Stomach (tissue), 9 donors: ENCODE results near the gene C1orf35. TPM values are rescaled to one million over a fixed set of nuclear protein-coding genes. Genes with fewer than 3 reads are reported as not detected.

Source experiments
- DNase-seq, 2 donors: peaks; one replicate each; pipeline versions ENCODE4 v3.0.0 to v3.0.0-alpha.2; 2013 to 2019
- H3K27ac ChIP-seq, 5 donors: fragments of 200-600 bp in 4 of 5; sonication (generic) in 4 of 5; one replicate each; pipeline ENCODE4 v1.5.1; 2013 to 2019; ENCODE audit warnings: mild to moderate bottlenecking in 1 of 5, moderate library complexity in 1 of 5
- H3K27me3 ChIP-seq, 3 donors: fragments of 200-600 bp; sonication (generic); one replicate each; pipeline ENCODE4 v1.5.1; 2017 to 2019; ENCODE audit warnings: mixed run types in 1 of 3
- H3K36me3 ChIP-seq, 4 donors: fragments of 200-600 bp; sonication (generic); 1 replicate in 3 of 4; 2 replicates in 1 of 4; pipeline ENCODE4 v1.5.1; 2016 to 2019
- H3K4me1 ChIP-seq, 4 donors: fragments of 200-600 bp; sonication (generic); one replicate each; pipeline ENCODE4 v1.5.1; 2016 to 2019
- H3K4me3 ChIP-seq, 4 donors: fragments of 200-600 bp; sonication (generic) in 3 of 4; one replicate each; pipeline ENCODE4 v1.5.1; 2016 to 2019; ENCODE audit warnings: mild to moderate bottlenecking in 1 of 4
- H3K9me3 ChIP-seq, 4 donors: fragments of 200-600 bp; sonication (generic); one replicate each; pipeline ENCODE4 v1.5.1; 2016 to 2019
- CTCF ChIP-seq, 7 experiments: fragments of 450-650 bp in 4 of 7; fragments of 200-600 bp in 3 of 7; sonication (generic) in 3 of 7; IDR thresholded peaks; one replicate each; pipeline ENCODE4 v1.5.1; 2016 to 2019; ENCODE audit warnings: antibody characterized with exemption in 7 of 7, control low read depth in 2 of 7, mild to moderate bottlenecking in 1 of 7
- EP300 ChIP-seq: sonication (generic); formaldehyde crosslinking; IDR thresholded peaks from one replicate; pipeline ENCODE4 v1.6.1; 2017; ENCODE audit warnings: antibody characterized with exemption
- POLR2A ChIP-seq, 4 donors: fragments of 450-650 bp; IDR thresholded peaks; one replicate each; pipeline ENCODE4 v1.6.1; 2016; ENCODE audit warnings: antibody characterized with exemption in 4 of 4, control low read depth in 2 of 4, mild to moderate bottlenecking in 1 of 4, moderate library complexity in 1 of 4
- POLR2AphosphoS5 ChIP-seq, 3 donors: sonication (generic); formaldehyde crosslinking; IDR thresholded peaks; one replicate each; pipeline ENCODE4 v1.6.1; 2016; ENCODE audit warnings: antibody characterized with exemption in 3 of 3
- WGBS, 5 donors: extraction: QIAGEN DNeasy Blood & Tissue Kit in 3 of 5; methylation state at CpG; one replicate each; pipeline versions ENCODE4 v1.1.5 to v1.1.7; 2013 to 2018; 5-methylcytosine and 5-hydroxymethylcytosine counted together
- intact Hi-C: fragments of 100-400 bp; cut with DNase I; formaldehyde crosslinking; loops from one replicate; pipeline ENCODE4 v1.15.1; 2023; ENCODE audit warnings: low total_unique reads
- polyA plus RNA-seq, 3 donors: library from polyadenylated mRNA; stranded (reverse); fragments of 200-250 nt; gene quantifications; one replicate each; pipeline ENCODE4 v1.2.3, GENCODE V29; 2013
- total RNA-seq, 5 donors: library from RNA; depleted of rRNA; stranded (reverse); fragments of >200 nt; gene quantifications; one replicate each; pipeline versions ENCODE4 v1.1.0 to v1.2.3, GENCODE V29; 2014 to 2016
- donor health status: healthy with polysubstance abuse.
- donor health status: Bipolar disorder and iron deficiency.
- donor health status: healthy.

Gene C1orf35
- total and polyA plus RNA-seq, 8 donors: 0.58 to 94.7 (median 11.8) TPM

GRCh38 chr1:228099331-228099732 lies 3.8 kb downstream of the C1orf35 start:
- peaks cover 0 to 8% (median 6%) of the 10 kb centered on the region in 4 donors for H3K9me3 ChIP-seq
- no peaks in the 10 kb centered on the region for H3K27me3 ChIP-seq
- 48 to 64% (median 54%) methylated on average over 3 to 4 of the region's 4 CpGs for WGBS, 5 donors
- no peak overlapping the region for H3K27ac ChIP-seq
- intact Hi-C loops: loop anchor here (10.0 kb wide), 1 partner anchor 45 kb away; the partner anchor contains the start of genes GJC2 and GUK1
- DNase-seq: no peak
- peaks cover 49 to 63% (median 58%) of the 10 kb centered on the region in 4 donors for H3K36me3 ChIP-seq
- H3K4me1 ChIP-seq: peaks cover 20 to 68% (median 62%) of the 10 kb centered on the region in 4 donors
- no peak overlapping the region for H3K4me3 ChIP-seq
- TF ChIP-seq EP300 (no peak), CTCF (IDR thresholded peaks at IDR 0.05) (no peak), POLR2A (IDR thresholded peaks at IDR 0.05) (no peak), POLR2AphosphoS5 (IDR thresholded peaks at IDR 0.05) (no peak)

- Histone ChIP-seq H3K9me3 (peaks cover 0 to 13% (median 8%) of the 10 kb centered on the region in 4 donors), H3K27me3 (no peaks in the 10 kb centered on the region), H3K36me3 (peaks cover 49 to 64% (median 58%) of the 10 kb centered on the region in 4 donors), H3K4me3 (no peak overlapping the region), H3K27ac (no peak overlapping the region), H3K4me1 (peaks cover 15 to 60% (median 54%) of the 10 kb centered on the region in 4 donors)
- DNase-seq: no peak
- TF ChIP-seq CTCF (IDR thresholded peaks at IDR 0.05): no peak
- no peak for TF ChIP-seq POLR2A (IDR thresholded peaks at IDR 0.05)
- TF ChIP-seq POLR2AphosphoS5 (IDR thresholded peaks at IDR 0.05): no peak
- TF ChIP-seq EP300: no peak
- 87 to 89% (median 88%) methylated on average over 22 to 28 of the region's 28 CpGs for WGBS, 5 donors
- intact Hi-C loops: loop anchor here (10.0 kb wide), 1 partner anchor 46 kb away; the partner anchor contains the start of genes GJC2 and GUK1
Observed at GRCh38 chr1:228098323-228098931, 4.7 kb downstream of the C1orf35 start.

GRCh38 chr1:228097333-228098081 lies 5.6 kb downstream of the C1orf35 start:
- Histone ChIP-seq H3K27me3 (no peaks in the 10 kb centered on the region), H3K4me3 (no peak overlapping the region), H3K36me3 (peaks cover 49 to 71% (median 59%) of the 10 kb centered on the region in 4 donors), H3K27ac (no peak overlapping the region), H3K9me3 (peaks cover 0 to 13% (median 8%) of the 10 kb centered on the region in 4 donors), H3K4me1 (peaks cover 20 to 66% (median 58%) of the 10 kb centered on the region in 4 donors)
- TF ChIP-seq CTCF (IDR thresholded peaks at IDR 0.05) (no peak), POLR2A (IDR thresholded peaks at IDR 0.05) (no peak), POLR2AphosphoS5 (IDR thresholded peaks at IDR 0.05) (no peak), EP300 (no peak)
- 82 to 88% (median 87%) methylated on average over 31 to 34 of the region's 34 CpGs for WGBS, 5 donors
- DNase-seq: peak in 1 of 2 donors; percentile 21
- intact Hi-C loops: loop anchor here (10.0 kb wide), 1 partner anchor 47 kb away; the partner anchor contains the start of genes GJC2 and GUK1
